GM12873 (cell line): Measurements from ENCODE around the gene SPTBN1.

ENCODE experiments used
- CTCF ChIP-seq: IDR thresholded peaks from 2 replicates; pipeline ENCODE4 v1.5.1; 2012; ENCODE audit warnings: low read depth, mild to moderate bottlenecking, moderate library complexity, low read length, control low read depth; ENCODE audit not compliant: insufficient read depth; ENCODE audit errors: missing control alignments

SPTBN1 gene

DNA sequence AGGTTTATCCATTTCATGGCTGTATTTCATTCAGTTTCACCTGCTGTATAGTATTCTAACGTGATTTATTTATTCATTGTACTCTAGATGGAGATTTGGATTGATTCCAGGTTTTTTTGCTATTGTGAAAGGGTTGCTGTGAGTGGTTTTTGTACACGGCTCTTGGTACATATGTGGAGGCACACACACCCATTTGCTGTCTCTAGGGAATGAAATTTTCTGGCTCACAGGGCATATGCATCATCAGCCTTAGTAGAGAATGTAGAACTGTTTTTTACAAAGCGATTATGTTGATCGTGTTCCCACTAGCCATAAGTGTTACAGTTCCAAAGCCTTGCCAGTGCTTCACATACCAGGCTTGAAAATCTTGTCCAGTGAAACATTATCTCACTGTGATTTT, 5.1 kb downstream of the SPTBN1 start:
- TF ChIP-seq CTCF = no peak

DNA sequence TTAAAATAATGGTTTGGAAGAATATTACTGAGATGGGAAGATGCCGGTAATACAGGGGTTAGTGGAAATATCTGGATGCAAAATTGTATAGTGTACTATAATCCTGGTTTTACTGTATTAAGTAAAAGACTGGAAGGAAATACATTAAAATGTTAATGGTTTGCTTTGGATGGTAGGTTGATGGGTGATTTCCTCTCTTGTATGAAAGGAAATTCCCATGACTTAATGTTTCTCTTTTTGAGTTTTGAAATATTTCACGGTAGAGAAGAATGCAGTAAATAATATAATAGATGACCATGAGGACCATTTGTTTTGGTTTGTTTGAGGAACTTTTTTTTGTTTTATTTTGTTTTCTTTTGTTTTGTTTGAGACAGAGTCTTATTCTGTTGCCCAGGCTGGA, 8.2 kb downstream of the SPTBN1 start:
- TF ChIP-seq CTCF = no peak

GRCh38 chr2:54465143-54465542, 9.0 kb downstream of the SPTBN1 start:
- TF ChIP-seq CTCF = no peak

DNA sequence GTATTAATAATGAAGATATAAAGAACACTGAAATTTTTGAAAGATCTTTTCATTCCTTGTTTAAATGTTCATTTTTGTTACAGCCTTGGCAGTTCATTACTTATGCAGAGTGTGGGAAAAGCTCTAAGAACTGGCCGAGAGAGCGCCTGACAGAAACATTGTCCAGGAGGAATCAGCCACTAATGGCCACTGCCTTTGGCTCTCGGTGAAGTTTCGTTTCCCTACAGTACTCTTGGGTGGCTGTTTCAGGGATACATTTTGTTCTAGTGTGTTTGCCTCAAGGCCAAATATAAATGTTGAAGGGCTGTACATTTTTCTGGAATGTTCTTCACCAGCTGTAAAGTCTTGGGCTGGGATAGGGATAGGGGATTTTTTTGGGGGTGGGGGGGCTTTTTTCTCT, 10.7 kb downstream of the SPTBN1 start:
- no peak for TF ChIP-seq CTCF

DNA sequence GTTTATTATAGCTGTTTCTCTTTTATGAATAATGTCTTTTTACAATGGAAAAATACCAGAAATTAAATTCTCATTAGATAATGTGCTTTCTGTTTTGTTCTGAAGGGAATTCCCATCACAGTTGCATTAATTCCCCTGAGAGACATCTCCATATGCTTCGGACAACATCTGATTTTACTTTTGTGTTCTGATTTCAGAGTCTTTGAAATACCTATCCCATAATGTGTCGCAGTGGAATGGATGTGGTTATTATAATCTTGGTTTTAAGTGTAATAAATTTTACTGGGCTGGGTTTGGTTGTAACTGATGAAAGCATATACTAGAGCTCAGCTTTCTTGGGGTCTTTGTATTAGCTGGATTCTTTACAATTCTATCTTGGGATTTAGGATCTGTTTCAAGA, 12.5 kb downstream of the SPTBN1 start:
- no peak for TF ChIP-seq CTCF

- no peak for TF ChIP-seq CTCF
Observed at GRCh38 chr2:54469484-54470053, 13.4 kb downstream of the SPTBN1 start.

DNA sequence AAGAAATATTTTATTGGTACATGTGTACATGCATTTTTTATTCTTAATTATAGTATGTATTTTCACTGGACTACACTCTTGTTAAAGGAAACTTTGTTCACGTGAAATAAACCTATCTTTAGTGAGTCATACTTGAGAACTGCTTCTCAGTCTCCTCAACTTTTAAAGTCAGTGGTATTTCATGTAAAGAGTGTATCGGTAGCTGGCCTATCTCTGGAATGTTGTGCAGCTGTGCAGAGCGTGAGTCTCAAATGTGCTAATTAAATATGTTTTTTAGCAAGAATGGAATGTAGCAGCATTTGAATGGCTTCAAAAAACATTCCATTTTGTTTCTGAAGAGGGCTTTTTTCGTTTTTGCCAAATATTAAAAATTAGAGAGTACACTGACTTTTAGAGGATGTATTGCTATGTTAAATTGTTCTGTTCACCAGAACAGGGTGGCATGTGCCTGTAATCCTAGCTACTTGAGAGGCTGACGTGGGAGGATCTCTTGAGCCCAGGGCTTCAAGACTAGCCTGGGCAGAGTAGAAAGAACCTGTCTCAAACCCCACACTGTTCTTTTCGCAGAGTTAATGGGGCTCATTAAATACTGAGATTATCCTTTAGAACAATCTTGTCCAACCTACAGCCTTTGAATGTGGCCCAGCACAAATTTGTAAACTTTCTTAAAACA, 14.3 kb downstream of the SPTBN1 start:
- TF ChIP-seq CTCF = no peak
